ENCODE data around the gene MAPK9.

DNA sequence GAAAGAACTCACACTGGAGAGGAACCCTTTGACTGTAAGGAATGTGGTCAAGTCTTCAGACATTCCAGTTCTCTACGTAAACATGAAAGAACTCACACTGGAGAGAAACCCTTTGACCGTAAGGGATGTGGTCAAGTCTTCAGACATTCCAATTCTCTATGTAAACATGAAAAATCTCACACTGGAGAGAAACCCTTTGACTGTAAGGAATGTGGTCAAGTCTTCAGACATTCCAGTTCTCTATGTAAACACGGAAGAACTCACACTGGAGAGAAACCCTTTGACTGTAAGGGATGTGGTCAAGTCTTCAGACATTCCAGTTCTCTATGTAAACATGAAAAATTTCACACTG is 32.6 kb downstream of the MAPK9 start:
- TF ChIP-seq, protein P1, sequence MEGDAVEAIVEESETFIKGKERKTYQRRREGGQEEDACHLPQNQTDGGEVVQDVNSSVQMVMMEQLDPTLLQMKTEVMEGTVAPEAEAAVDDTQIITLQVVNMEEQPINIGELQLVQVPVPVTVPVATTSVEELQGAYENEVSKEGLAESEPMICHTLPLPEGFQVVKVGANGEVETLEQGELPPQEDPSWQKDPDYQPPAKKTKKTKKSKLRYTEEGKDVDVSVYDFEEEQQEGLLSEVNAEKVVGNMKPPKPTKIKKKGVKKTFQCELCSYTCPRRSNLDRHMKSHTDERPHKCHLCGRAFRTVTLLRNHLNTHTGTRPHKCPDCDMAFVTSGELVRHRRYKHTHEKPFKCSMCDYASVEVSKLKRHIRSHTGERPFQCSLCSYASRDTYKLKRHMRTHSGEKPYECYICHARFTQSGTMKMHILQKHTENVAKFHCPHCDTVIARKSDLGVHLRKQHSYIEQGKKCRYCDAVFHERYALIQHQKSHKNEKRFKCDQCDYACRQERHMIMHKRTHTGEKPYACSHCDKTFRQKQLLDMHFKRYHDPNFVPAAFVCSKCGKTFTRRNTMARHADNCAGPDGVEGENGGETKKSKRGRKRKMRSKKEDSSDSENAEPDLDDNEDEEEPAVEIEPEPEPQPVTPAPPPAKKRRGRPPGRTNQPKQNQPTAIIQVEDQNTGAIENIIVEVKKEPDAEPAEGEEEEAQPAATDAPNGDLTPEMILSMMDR (conservative IDR thresholded peaks at IDR 0.05; ENCODE audit: low read length), result no peak
- no peak for TF ChIP-seq EZH2phosphoT487 (IDR thresholded peaks at IDR 0.05; ENCODE audit: borderline replicate concordance)

All from Loucy (cell line).